Transverse colon (tissue), 4 donors: ENCODE results near the gene SLC35B2. TPM values are rescaled to one million over a fixed set of nuclear protein-coding genes. Genes with fewer than 3 reads are reported as not detected.

ENCODE experiments used
- DNase-seq: peaks from one replicate; pipeline ENCODE4 v3.0.0-alpha.2; 2019
- H3K27ac ChIP-seq, 4 donors: fragments of 200-600 bp; sonication (generic); 2 replicates each; pipeline ENCODE4 v1.5.1; 2016 to 2018; ENCODE audit warnings: inconsistent platforms in 4 of 4
- H3K27me3 ChIP-seq: fragments of 200-600 bp; sonication (generic); 2 replicates; pipeline ENCODE4 v1.5.1; 2017; ENCODE audit warnings: inconsistent platforms
- H3K36me3 ChIP-seq, 4 donors: fragments of 200-600 bp; sonication (generic); 2 replicates each; pipeline ENCODE4 v1.5.1; 2017 to 2019; ENCODE audit warnings: inconsistent platforms in 4 of 4
- H3K4me1 ChIP-seq, 4 donors: fragments of 200-600 bp; sonication (generic); 2 replicates each; pipeline ENCODE4 v1.5.1; 2017 to 2020; ENCODE audit warnings: inconsistent platforms in 4 of 4
- H3K4me3 ChIP-seq, 4 donors: fragments of 200-600 bp; sonication (generic); 1 replicate in 1 of 4; 2 replicates in 3 of 4; pipeline versions ENCODE4 v1.5.1 to v1.6.1; 2017 to 2019; ENCODE audit warnings: inconsistent platforms in 4 of 4
- H3K9me3 ChIP-seq, 2 donors: fragments of 200-600 bp; sonication (generic); 2 replicates each; pipeline ENCODE4 v1.5.1; 2017 to 2019; ENCODE audit warnings: inconsistent platforms in 2 of 2
- EP300 ChIP-seq: sonication (generic); formaldehyde crosslinking; IDR thresholded peaks from one replicate; pipeline ENCODE4 v1.6.1; 2017; ENCODE audit warnings: antibody characterized with exemption, low read depth
- POLR2A ChIP-seq: fragments of 450-650 bp; IDR thresholded peaks from one replicate; pipeline ENCODE4 v1.6.1; 2016; ENCODE audit warnings: antibody characterized with exemption, mild to moderate bottlenecking, moderate library complexity
- POLR2AphosphoS5 ChIP-seq, 3 donors: sonication (generic); formaldehyde crosslinking; IDR thresholded peaks; one replicate each; pipeline ENCODE4 v1.6.1; 2016; ENCODE audit warnings: antibody characterized with exemption in 3 of 3
- WGBS, 2 donors: methylation state at CpG; one replicate each; pipeline ENCODE4 v1.1.5; 2018; ENCODE audit warnings: low coverage in 1 of 2; 5-methylcytosine and 5-hydroxymethylcytosine counted together
- in situ Hi-C, 4 donors: fragments of 200-750 bp; cut with MboI; loops; one replicate each; pipeline versions ENCODE4 v1.15.0 to v1.15.1; 2017; ENCODE audit warnings: low sequenced_read_pairs in 3 of 4, low pct_ligation_motif_present in 1 of 4, low pct_unique_long_range_greater_than_20kb in 1 of 4
- intact Hi-C: fragments of 100-400 bp; cut with DNase I; formaldehyde crosslinking; loops from one replicate; pipeline ENCODE4 v1.15.1; 2023; ENCODE audit warnings: low total_unique reads
- total RNA-seq, 4 donors: library from RNA; depleted of rRNA; stranded (reverse); fragments of >200 nt; gene quantifications; one replicate each; pipeline ENCODE4 v1.1.0, GENCODE V29; 2016
- TF ChIP-seq, protein P1 (sequence below), 5 experiments: fragments of 200-600 bp in 3 of 5; fragments of 450-650 bp in 2 of 5; sonication (generic) in 3 of 5; IDR thresholded peaks; 1 replicate in 2 of 5; 2 replicates in 3 of 5; pipeline ENCODE4 v1.5.1; 2016 to 2017; ENCODE audit warnings: antibody characterized with exemption in 5 of 5, inconsistent platforms in 3 of 5, mild to moderate bottlenecking in 2 of 5, moderate library complexity in 1 of 5

SLC35B2 gene
- total RNA-seq, 4 donors from 2014 or later: 9.0 to 36.4 (median 22.5) TPM

- 79 to 85% methylated on average over 7 to 12 of the region's 12 CpGs for WGBS, 2 donors
- peaks cover 0 to 17% (median 5%) of the 10 kb centered on the region in 4 donors for H3K36me3 ChIP-seq
- H3K4me3 ChIP-seq: peak overlapping the region; percentile 54 to 98 (median 83)
- in situ Hi-C loops: no loop called here
- peak overlapping the region; percentile 93 to 99 (median 95) for H3K27ac ChIP-seq
- H3K9me3 ChIP-seq: no peaks in the 10 kb centered on the region
- intact Hi-C loops: no loop called here
- H3K4me1 ChIP-seq: peaks cover 4 to 28% (median 16%) of the 10 kb centered on the region in 4 donors
- DNase-seq: no peak
- no peaks in the 10 kb centered on the region for H3K27me3 ChIP-seq
- TF ChIP-seq POLR2A: no peak
- TF ChIP-seq, protein P1, sequence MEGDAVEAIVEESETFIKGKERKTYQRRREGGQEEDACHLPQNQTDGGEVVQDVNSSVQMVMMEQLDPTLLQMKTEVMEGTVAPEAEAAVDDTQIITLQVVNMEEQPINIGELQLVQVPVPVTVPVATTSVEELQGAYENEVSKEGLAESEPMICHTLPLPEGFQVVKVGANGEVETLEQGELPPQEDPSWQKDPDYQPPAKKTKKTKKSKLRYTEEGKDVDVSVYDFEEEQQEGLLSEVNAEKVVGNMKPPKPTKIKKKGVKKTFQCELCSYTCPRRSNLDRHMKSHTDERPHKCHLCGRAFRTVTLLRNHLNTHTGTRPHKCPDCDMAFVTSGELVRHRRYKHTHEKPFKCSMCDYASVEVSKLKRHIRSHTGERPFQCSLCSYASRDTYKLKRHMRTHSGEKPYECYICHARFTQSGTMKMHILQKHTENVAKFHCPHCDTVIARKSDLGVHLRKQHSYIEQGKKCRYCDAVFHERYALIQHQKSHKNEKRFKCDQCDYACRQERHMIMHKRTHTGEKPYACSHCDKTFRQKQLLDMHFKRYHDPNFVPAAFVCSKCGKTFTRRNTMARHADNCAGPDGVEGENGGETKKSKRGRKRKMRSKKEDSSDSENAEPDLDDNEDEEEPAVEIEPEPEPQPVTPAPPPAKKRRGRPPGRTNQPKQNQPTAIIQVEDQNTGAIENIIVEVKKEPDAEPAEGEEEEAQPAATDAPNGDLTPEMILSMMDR (IDR thresholded peaks at IDR 0.05): no peak
Observed at GRCh38 chr6:44245391-44245911, 11.9 kb downstream of the SLC35B2 start.

GRCh38 chr6:44243345-44243744 is 14.0 kb downstream of the SLC35B2 start:
- H3K27me3 ChIP-seq: no peaks in the 10 kb centered on the region
- in situ Hi-C loops (no loop called here), intact Hi-C loops (no loop called here)
- no peak overlapping the region for H3K27ac ChIP-seq
- no peak for TF ChIP-seq POLR2A
- TF ChIP-seq, protein P1 (IDR thresholded peaks at IDR 0.05): no peak
- TF ChIP-seq POLR2AphosphoS5 (IDR thresholded peaks at IDR 0.05): no peak
- TF ChIP-seq EP300: no peak
- no peaks in the 10 kb centered on the region for H3K36me3 ChIP-seq
- H3K4me1 ChIP-seq: peaks cover 0 to 14% (median 8%) of the 10 kb centered on the region in 4 donors
- no peak for DNase-seq
- no peaks in the 10 kb centered on the region for H3K9me3 ChIP-seq
- whole genome bisulfite sequencing, 2 donors: 90% methylated on average over 7 of the region's 7 CpGs; no CpG with 5 or more reads in 1 of the 2 donors
- H3K4me3 ChIP-seq: no peak overlapping the region

DNA sequence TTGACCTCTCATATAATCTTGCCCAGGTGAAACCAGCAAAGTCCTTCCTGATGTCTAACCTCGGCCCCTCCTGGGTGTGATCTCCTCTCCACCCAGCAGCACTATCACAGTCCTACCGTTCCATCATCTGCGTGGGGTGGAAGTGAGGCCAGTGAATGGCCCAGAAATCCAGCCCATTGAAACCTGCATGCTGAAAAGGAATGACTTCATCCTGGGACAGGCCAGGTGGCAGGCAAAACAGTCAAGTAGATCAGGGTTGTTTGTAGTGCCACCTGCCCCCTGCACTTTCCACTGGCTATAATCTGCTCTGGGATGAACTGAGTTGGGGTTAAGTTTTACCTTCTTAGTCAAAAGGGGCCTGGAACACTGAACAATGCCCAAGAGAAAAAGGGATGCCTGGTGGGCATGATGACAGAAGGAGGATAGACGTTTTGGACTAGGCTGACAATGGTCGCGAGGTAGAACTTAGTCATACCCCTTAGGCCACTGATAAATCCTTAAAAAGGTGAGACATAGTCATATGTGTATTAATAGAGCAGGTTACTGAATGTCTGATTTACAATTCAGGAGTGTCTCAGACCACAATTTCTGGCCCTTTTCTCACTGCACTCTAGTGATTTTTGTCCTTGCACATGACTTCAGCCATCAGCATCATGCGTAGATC is 18.5 kb downstream of the SLC35B2 start:
- WGBS, 2 donors: 29 to 78% methylated on average over 1 to 7 of the region's 7 CpGs
- H3K4me1 ChIP-seq: peaks cover 22 to 39% (median 32%) of the 10 kb centered on the region in 4 donors
- DNase-seq: no peak
- H3K4me3 ChIP-seq: no peak overlapping the region
- in situ Hi-C loops (loop anchor here in 2 of 4 donors (10.0 kb wide), 2 partner anchors 64 to 74 kb away; no protein-coding TSS in a partner anchor), intact Hi-C loops (loop anchor here (5.0 kb wide), 1 partner anchor 67 kb away; no protein-coding TSS in a partner anchor)
- H3K9me3 ChIP-seq: no peaks in the 10 kb centered on the region
- no peaks in the 10 kb centered on the region for H3K27me3 ChIP-seq
- peak overlapping the region; percentile 91 to 94 (median 92) for H3K27ac ChIP-seq
- no peaks in the 10 kb centered on the region for H3K36me3 ChIP-seq
- TF ChIP-seq EP300 (no peak), POLR2AphosphoS5 (IDR thresholded peaks at IDR 0.05) (no peak), POLR2A (no peak)
- TF ChIP-seq, protein P1 (IDR thresholded peaks at IDR 0.05): no peak

- in situ Hi-C loops (loop anchor here in 2 of 4 donors (10.0 kb wide), 2 partner anchors 63 to 73 kb away; no protein-coding TSS in a partner anchor), intact Hi-C loops (loop anchor here (5.0 kb wide), 1 partner anchor 66 kb away; no protein-coding TSS in a partner anchor)
- Histone ChIP-seq H3K27me3 (no peaks in the 10 kb centered on the region), H3K36me3 (no peaks in the 10 kb centered on the region), H3K4me3 (peak overlapping the region; percentile 36 to 62 (median 44)), H3K27ac (peak overlapping the region; percentile 91 to 94 (median 92)), H3K9me3 (no peaks in the 10 kb centered on the region), H3K4me1 (peaks cover 30 to 48% (median 39%) of the 10 kb centered on the region in 4 donors)
- TF ChIP-seq, protein P1 (IDR thresholded peaks at IDR 0.05): peak; percentile 98 to 99 (median 99)
- TF ChIP-seq POLR2AphosphoS5 (IDR thresholded peaks at IDR 0.05): peak in 1 of 3 donors; percentile 54
- no peak for TF ChIP-seq EP300
- TF ChIP-seq POLR2A: peak; percentile 55
- 0 to 2% methylated on average over 17 to 40 of the region's 42 CpGs for WGBS, 2 donors
- peak; percentile 85 for DNase-seq
Observed at GRCh38 chr6:44237813-44238433, 19.4 kb downstream of the SLC35B2 start.
